Measurements from ENCODE around the gene ERP29. TPM values are rescaled to one million over a fixed set of nuclear protein-coding genes. Genes with fewer than 3 reads are reported as not detected.

Gene ERP29
- total and polyA plus RNA-seq, 4 donors = 35.6 to 140 (median 57.1) TPM

DNA sequence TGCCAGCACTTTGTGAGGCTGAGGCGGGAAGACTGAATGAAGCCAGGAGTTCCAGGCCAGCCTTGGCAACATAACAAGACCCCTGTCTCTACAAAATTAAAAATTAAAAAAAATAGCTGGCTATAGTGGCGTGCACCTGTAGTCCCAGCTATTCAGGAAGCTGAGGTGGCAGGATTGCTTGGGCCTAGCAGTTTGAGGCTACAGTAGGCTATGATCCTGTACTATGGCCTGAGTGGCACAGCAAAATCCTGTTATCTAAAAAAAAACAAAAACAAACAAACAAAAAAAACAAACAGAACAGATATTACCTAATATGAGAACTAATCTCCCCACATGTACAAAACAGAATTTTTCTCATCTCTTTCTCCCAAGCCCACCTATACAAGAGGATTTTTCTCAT is 15.9 kb upstream of the ERP29 start:
- H3K4me1 ChIP-seq (ENCODE audit: control insufficient read depth in 4 of 4, insufficient read depth in 4 of 4, low read length in 3 of 4) = peaks cover 0 to 9% (median 2%) of the 10 kb centered on the region in 4 donors
- no peak overlapping the region for H3K27ac ChIP-seq (ENCODE audit: low read depth in 1 of 2, low read length in 2 of 2)
- no peak overlapping the region for H3K4me3 ChIP-seq (ENCODE audit: low read depth in 1 of 3, low read length in 3 of 3)
- DNase-seq (ENCODE audit: low spot score) = no peak
- H3K36me3 ChIP-seq (ENCODE audit: control insufficient read depth in 4 of 4, insufficient read depth in 3 of 4, low read depth in 1 of 4, low read length in 3 of 4) = no peaks in the 10 kb centered on the region
- H3K27me3 ChIP-seq (ENCODE audit: control insufficient read depth in 4 of 4, insufficient read depth in 4 of 4, low read length in 3 of 4) = no peaks in the 10 kb centered on the region
- 71% methylated on average over 2 of the region's 2 CpGs for WGBS
- no peak for TF ChIP-seq RXRA (IDR thresholded peaks at IDR 0.05)
- TF ChIP-seq CTCF (IDR thresholded peaks at IDR 0.05; ENCODE audit: low read depth, low read length, missing input control) = no peak
- no peak for TF ChIP-seq YY1 (IDR thresholded peaks at IDR 0.05)
- TF ChIP-seq, protein P1, sequence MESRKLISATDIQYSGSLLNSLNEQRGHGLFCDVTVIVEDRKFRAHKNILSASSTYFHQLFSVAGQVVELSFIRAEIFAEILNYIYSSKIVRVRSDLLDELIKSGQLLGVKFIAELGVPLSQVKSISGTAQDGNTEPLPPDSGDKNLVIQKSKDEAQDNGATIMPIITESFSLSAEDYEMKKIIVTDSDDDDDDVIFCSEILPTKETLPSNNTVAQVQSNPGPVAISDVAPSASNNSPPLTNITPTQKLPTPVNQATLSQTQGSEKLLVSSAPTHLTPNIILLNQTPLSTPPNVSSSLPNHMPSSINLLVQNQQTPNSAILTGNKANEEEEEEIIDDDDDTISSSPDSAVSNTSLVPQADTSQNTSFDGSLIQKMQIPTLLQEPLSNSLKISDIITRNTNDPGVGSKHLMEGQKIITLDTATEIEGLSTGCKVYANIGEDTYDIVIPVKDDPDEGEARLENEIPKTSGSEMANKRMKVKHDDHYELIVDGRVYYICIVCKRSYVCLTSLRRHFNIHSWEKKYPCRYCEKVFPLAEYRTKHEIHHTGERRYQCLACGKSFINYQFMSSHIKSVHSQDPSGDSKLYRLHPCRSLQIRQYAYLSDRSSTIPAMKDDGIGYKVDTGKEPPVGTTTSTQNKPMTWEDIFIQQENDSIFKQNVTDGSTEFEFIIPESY (IDR thresholded peaks at IDR 0.05) = no peak
- no peak for TF ChIP-seq RAD21 (IDR thresholded peaks at IDR 0.05)
- no peak for TF ChIP-seq MAX (IDR thresholded peaks at IDR 0.05)
- no peak for TF ChIP-seq HNF4A (conservative IDR thresholded peaks at IDR 0.05)
- no peak for TF ChIP-seq ATF3 (IDR thresholded peaks at IDR 0.05)
- TF ChIP-seq FOXA2 (IDR thresholded peaks at IDR 0.05) = no peak
- no peak for TF ChIP-seq TAF1 (conservative IDR thresholded peaks at IDR 0.05)
- no peak for TF ChIP-seq JUND (IDR thresholded peaks at IDR 0.05)
- no peak for TF ChIP-seq FOXA1 (IDR thresholded peaks at IDR 0.05)
- no peak for TF ChIP-seq NR2F2 (IDR thresholded peaks at IDR 0.05)
- H3K9me3 ChIP-seq (ENCODE audit: control insufficient read depth in 4 of 4, low read length in 3 of 4) = no peaks in the 10 kb centered on the region
- no peak overlapping the region for H3K9ac ChIP-seq (ENCODE audit: low read depth in 1 of 2, low read length in 2 of 2)

DNA sequence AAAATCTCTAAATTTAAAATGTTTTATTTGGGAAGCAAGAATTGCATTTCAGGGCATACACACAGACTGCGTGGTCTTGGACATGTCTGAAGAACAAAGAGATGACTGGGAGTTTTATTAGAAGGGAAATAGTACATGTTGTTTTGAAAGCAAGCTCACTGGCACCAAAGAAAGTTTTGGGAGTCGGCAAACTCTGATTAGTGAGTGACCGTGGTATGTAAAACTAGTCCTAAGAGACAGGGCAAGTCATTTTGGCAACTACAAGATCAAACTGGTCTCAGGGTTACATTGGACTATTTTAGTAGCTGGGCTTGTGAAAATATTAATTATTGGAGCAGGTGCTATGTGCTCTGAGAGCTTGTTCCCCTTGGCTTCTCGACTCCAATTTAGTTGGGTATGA is 15.2 kb upstream of the ERP29 start:
- no peaks in the 10 kb centered on the region for H3K27me3 ChIP-seq (ENCODE audit: control insufficient read depth in 4 of 4, insufficient read depth in 4 of 4, low read length in 3 of 4)
- no peak for TF ChIP-seq RAD21 (IDR thresholded peaks at IDR 0.05)
- TF ChIP-seq HNF4A (conservative IDR thresholded peaks at IDR 0.05) = no peak
- no peak for TF ChIP-seq FOXA2 (IDR thresholded peaks at IDR 0.05)
- TF ChIP-seq REST (IDR thresholded peaks at IDR 0.05) = no peak
- no peak for TF ChIP-seq NR2F2 (IDR thresholded peaks at IDR 0.05)
- TF ChIP-seq EGR1 (IDR thresholded peaks at IDR 0.05; ENCODE audit: low read depth in 2 of 2) = no peak
- TF ChIP-seq TAF1 (conservative IDR thresholded peaks at IDR 0.05) = no peak
- TF ChIP-seq CTCF (IDR thresholded peaks at IDR 0.05; ENCODE audit: low read depth, low read length, missing input control) = no peak
- no peak for TF ChIP-seq HNF4G (IDR thresholded peaks at IDR 0.05)
- no peak for TF ChIP-seq JUND (IDR thresholded peaks at IDR 0.05)
- no peak for TF ChIP-seq ATF3 (IDR thresholded peaks at IDR 0.05)
- no peak for TF ChIP-seq RXRA (IDR thresholded peaks at IDR 0.05)
- TF ChIP-seq, protein P1 (IDR thresholded peaks at IDR 0.05) = no peak
- TF ChIP-seq SP1 (IDR thresholded peaks at IDR 0.05) = no peak
- TF ChIP-seq MAX (IDR thresholded peaks at IDR 0.05) = no peak
- no peak for TF ChIP-seq YY1 (IDR thresholded peaks at IDR 0.05)
- no peak for TF ChIP-seq GABPA (IDR thresholded peaks at IDR 0.05 in 1 of 2, conservative IDR thresholded peaks at IDR 0.05 in 1 of 2)
- TF ChIP-seq FOXA1 (IDR thresholded peaks at IDR 0.05) = no peak
- no peaks in the 10 kb centered on the region for H3K9me3 ChIP-seq (ENCODE audit: control insufficient read depth in 4 of 4, low read length in 3 of 4)
- peaks cover 0 to 9% (median 2%) of the 10 kb centered on the region in 4 donors for H3K4me1 ChIP-seq (ENCODE audit: control insufficient read depth in 4 of 4, insufficient read depth in 4 of 4, low read length in 3 of 4)
- H3K4me3 ChIP-seq (ENCODE audit: low read depth in 1 of 3, low read length in 3 of 3) = no peak overlapping the region
- no peak overlapping the region for H3K27ac ChIP-seq (ENCODE audit: low read depth in 1 of 2, low read length in 2 of 2)
- H3K9ac ChIP-seq (ENCODE audit: low read depth in 1 of 2, low read length in 2 of 2) = no peak overlapping the region
- no peak for DNase-seq (ENCODE audit: low spot score)
- 88% methylated on average over 4 of the region's 4 CpGs for WGBS
- H3K36me3 ChIP-seq (ENCODE audit: control insufficient read depth in 4 of 4, insufficient read depth in 3 of 4, low read depth in 1 of 4, low read length in 3 of 4) = no peaks in the 10 kb centered on the region
